HG03378 (cell line): ENCODE results near the gene ZSCAN29.
A peak's percentile ranks its signal among the peaks of the same experiment; 100 is the strongest.

Experiments
- ATAC-seq: cut with Tn5 transposase; IDR thresholded peaks from one replicate; pipeline ENCODE4 v1.9.1; 2021; ENCODE audit warnings: mild to moderate bottlenecking, moderate library complexity; ENCODE audit not compliant: unreplicated experiment

The ZSCAN29 gene

GRCh38 chr15:43352693-43353382 lies 18.0 kb downstream of the ZSCAN29 start:
- ATAC-seq: no peak

GRCh38 chr15:43347114-43347513 lies 23.7 kb downstream of the ZSCAN29 start:
- no peak for ATAC-seq

- no peak for ATAC-seq
These were observed 24.5 kb downstream of the ZSCAN29 start for GRCh38 chr15:43346305-43346704.

GRCh38 chr15:43330780-43331087 lies 40.1 kb downstream of the ZSCAN29 start:
- ATAC-seq: peak; percentile 34

- ATAC-seq: peak; percentile 88
These were observed 40.7 kb downstream of the ZSCAN29 start, which contains the start of gene LCMT2 for GRCh38 chr15:43329960-43330779. Gene LCMT2 (minus strand): TSS chr15:43330573. CDS start chr15:43330489, 84 bp downstream.

- ATAC-seq: no peak
These were observed 41.5 kb downstream of the ZSCAN29 start for GRCh38 chr15:43329217-43329959.

- ATAC-seq: no peak
These were observed 45.7 kb downstream of the ZSCAN29 start for GRCh38 chr15:43325039-43325684.

- ATAC-seq: no peak
These were observed 51.7 kb downstream of the ZSCAN29 start for GRCh38 chr15:43318990-43319771.

- ATAC-seq: no peak
These were observed 53.2 kb downstream of the ZSCAN29 start for GRCh38 chr15:43317566-43318184.

GRCh38 chr15:43316971-43317346 lies 53.9 kb downstream of the ZSCAN29 start:
- ATAC-seq: no peak

- no peak for ATAC-seq
These were observed 54.5 kb downstream of the ZSCAN29 start for GRCh38 chr15:43316016-43316970.

GRCh38 chr15:43314171-43314570 lies 56.7 kb downstream of the ZSCAN29 start:
- ATAC-seq: no peak

GRCh38 chr15:43312378-43312777 lies 58.5 kb downstream of the ZSCAN29 start:
- no peak for ATAC-seq
